ENCODE data around the gene GRK4. TPM values are rescaled to one million over a fixed set of nuclear protein-coding genes. Genes with fewer than 3 reads are reported as not detected.

Gene GRK4
- total and polyA plus RNA-seq, 10 of the 15 experiments (the other 5 are each of a cell fraction or from before 2014, with no cell fraction given): 1.1 to 4.0 (median 2.5) TPM

- peak; percentile 34; the same call in 1 of the 2 replicates for TF ChIP-seq TCF7 (IDR thresholded peaks at IDR 0.05; ENCODE audit: borderline replicate concordance)
- peak; percentile 69 for TF ChIP-seq GATAD2B (conservative IDR thresholded peaks at IDR 0.05; ENCODE audit: low read depth)
- TF ChIP-seq EGR1 (IDR thresholded peaks at IDR 0.05; ENCODE audit: borderline replicate concordance in 1 of 2, low read depth in 2 of 2, low read length in 2 of 2): peak in 1 of 2 experiments; percentile 60; a peak in 1 of 3 replicates
- TF ChIP-seq BRCA1 (IDR thresholded peaks at IDR 0.05; ENCODE audit: low read depth, low read length): no peak
- TF ChIP-seq RB1 (IDR thresholded peaks at IDR 0.05; ENCODE audit: borderline replicate concordance): 0 out of 2 replicates have a peak, but pooled peaks have one; percentile 26
- peak; percentile 68; the same call in 1 of the 2 replicates for TF ChIP-seq MEF2A (IDR thresholded peaks at IDR 0.05; ENCODE audit: insufficient read depth, low read depth, low read length)
- peak; percentile 54 for TF ChIP-seq SKIL (IDR thresholded peaks at IDR 0.05; ENCODE audit: low read depth, poor library complexity, severe bottlenecking)
- peak; percentile 87 for TF ChIP-seq DPF2 (IDR thresholded peaks at IDR 0.05)
- peak; percentile 26; the same call in 1 of the 2 replicates for TF ChIP-seq CBX5 (IDR thresholded peaks at IDR 0.05; ENCODE audit: low read depth)
- TF ChIP-seq NR2C2 (IDR thresholded peaks at IDR 0.05; ENCODE audit: borderline replicate concordance, control insufficient read depth, insufficient read length, low read depth): no peak
- TF ChIP-seq RELB (IDR thresholded peaks at IDR 0.05; ENCODE audit: low read depth): peak; percentile 69
- no peak for TF ChIP-seq ZNF622 (IDR thresholded peaks at IDR 0.05)
- TF ChIP-seq SMAD1 (IDR thresholded peaks at IDR 0.05; ENCODE audit: low read depth, partially characterized antibody): no peak
- no peak; the same call in 1 of the 2 replicates for TF ChIP-seq SMC3 (IDR thresholded peaks at IDR 0.05; ENCODE audit: borderline replicate concordance, low read length)
- no peak for TF ChIP-seq SIN3A (IDR thresholded peaks at IDR 0.05; ENCODE audit: low read depth, low read length)
- no peak for TF ChIP-seq SUPT20H (IDR thresholded peaks at IDR 0.05; ENCODE audit: borderline replicate concordance, control insufficient read depth, low read depth, low read length)
- no peak for TF ChIP-seq POLR2AphosphoS2 (IDR thresholded peaks at IDR 0.05; ENCODE audit: low read depth, low read length)
- peak; percentile 87 for TF ChIP-seq IKZF2 (IDR thresholded peaks at IDR 0.05)
- no peak for TF ChIP-seq FOXK2 (IDR thresholded peaks at IDR 0.05)
- no peak for TF ChIP-seq CEBPZ (IDR thresholded peaks at IDR 0.05; ENCODE audit: low read depth, low read length)
- no peak for TF ChIP-seq JUND (IDR thresholded peaks at IDR 0.05; ENCODE audit: low read depth, low read length)
- no peak for TF ChIP-seq SPI1 (IDR thresholded peaks at IDR 0.05; ENCODE audit: borderline replicate concordance, insufficient read depth, low read depth, low read length)
Observed at GRCh38 chr4:2954358-2955185, 8.8 kb upstream of the GRK4 start (continued).
